GM21360 (cell line): ENCODE results near the gene DOCK2.
"Not testable (repeated sequence)": the region's sequence is repeated elsewhere in the genome, so short reads cannot be mapped to it uniquely, and the experiment has no call there.

Experiments
- ATAC-seq: cut with Tn5 transposase; IDR thresholded peaks from one replicate; pipeline ENCODE4 v1.9.1; 2021; ENCODE audit warnings: mild to moderate bottlenecking, moderate library complexity; ENCODE audit not compliant: unreplicated experiment

The DOCK2 gene

DNA sequence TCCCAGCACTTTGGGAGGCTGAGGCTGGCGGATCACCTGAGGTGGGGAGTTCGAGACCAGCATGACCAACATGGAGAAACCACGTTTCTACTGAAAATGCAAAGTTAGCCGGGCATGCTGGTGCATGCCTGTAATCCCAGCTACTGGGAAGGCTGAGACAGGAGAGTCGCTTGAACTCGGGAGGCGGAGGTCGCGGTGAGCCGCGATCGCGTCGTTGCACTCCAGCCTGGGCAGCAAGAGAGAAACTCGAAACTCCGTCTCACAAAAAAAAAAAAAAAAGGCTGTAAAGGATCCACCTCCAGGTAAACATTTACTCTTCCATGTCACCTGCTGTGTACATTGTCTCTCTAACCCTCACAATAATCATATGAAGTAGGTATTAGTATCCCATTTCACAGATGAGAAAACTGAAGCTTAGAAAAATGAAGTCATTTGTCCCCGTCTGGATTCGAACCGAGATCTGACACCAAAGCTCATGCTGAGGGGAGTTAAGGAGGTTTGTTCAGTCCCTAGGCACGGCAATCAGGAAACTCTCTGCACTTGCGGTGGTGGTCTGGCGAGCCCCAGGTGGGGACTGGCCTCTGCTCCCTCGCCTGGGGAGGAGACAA, 494 bp upstream of the DOCK2 start:
- no peak for ATAC-seq

DNA sequence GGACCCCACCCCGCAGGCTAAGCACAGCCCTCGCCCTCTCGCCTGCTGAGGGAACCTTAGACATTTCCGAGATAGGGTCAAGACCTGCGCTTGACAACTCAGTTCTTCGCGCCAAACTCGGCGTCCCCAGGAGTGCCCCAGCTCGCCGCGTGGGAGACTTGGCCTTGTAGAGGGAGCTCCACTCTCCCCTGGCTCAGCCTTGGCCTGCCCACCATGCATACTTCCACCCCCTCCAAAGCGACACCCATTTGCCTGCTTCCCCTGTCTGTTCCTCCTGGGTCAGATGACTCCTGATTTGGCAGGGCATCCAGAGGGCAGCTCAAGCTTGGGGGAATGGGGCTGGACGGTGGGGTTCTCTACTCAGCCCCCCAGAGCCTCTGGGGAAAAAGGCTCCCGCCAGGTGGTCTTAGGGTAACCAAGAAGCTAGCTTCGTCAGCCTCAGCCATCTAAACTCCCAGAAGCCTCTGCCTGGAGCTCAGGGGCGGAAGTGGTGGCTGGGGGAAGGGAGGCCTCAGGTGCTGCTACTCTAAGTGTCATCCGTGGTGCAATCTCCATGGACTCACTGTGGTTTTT, 560 bp downstream of the DOCK2 start:
- ATAC-seq = peak; percentile 66

GRCh38 chr5:169641253-169641652, 4.2 kb downstream of the DOCK2 start:
- no peak for ATAC-seq

- ATAC-seq = no peak
These were observed 9.8 kb downstream of the DOCK2 start for GRCh38 chr5:169646856-169647255.

DNA sequence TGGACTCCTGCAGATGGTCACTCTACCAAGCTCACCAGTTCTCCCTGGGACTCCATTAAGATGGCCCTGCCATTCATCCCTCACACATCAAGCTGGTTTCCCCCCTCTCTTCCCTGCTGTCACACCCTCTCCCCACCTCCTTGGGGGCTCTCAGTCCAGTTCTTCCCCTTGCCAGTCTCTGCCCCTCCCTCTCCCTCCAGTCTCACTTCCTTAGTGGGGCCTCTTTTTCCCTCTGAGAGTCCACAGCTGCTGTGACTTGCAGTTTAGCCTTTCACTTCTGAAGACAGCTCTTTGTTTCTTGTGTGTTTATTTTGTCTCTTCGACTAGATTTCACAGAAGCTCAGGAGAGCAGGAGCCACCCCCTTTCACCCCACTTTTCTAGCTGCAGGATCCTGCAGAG, 10.5 kb downstream of the DOCK2 start:
- peak; percentile 56 for ATAC-seq

DNA sequence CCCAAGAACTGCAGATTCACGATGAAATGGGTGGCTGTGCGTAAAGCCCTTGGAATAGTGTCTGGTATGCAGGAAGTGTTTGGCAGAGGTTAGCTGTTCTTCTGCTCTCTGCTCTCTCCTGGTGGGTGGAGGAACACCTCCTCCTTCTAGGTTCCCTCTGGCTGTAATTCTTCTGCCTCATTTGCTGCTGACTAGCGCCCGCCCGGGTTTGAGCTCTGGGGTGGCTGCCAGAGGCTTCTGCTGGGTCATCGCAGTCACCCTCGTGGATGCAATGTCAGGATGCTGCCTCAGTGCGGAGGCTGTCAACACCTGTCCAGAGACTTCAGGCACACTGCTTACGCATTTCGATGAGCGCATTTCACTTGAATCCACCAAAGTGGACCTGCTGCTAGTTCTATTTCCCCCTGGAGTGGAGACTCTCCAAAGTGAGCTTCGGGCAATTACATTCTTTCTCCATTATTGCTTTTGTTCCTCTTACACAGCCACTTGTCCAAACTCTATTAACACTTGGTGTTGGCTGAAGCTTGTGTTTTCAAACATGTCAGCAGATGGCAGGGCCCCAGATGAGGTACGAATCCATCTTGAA, 11.7 kb downstream of the DOCK2 start:
- no peak for ATAC-seq

GRCh38 chr5:169649486-169649885, 12.4 kb downstream of the DOCK2 start:
- no peak for ATAC-seq

GRCh38 chr5:169650701-169651331, 13.7 kb downstream of the DOCK2 start:
- ATAC-seq = peak; percentile 33

DNA sequence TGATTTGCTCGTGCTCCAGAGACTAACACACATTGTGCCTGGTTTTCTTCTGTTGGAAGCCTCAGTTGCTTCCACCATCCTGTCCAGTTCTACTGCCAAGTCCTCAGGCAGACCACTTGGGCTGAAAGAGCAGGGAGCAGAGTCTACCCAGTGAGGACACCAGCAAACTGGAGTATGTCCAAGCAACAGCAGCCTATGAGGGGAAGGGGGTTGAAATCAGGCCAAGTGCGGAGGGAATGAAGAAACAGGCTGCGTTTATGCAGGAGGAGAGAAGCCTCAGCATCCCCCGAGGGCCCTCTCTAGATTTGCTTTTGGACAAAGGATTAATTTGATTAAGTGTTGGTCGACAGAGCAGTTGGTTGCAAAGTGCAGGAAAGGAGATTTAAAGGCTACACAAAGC, 14.5 kb downstream of the DOCK2 start:
- no peak for ATAC-seq

GRCh38 chr5:169652057-169652456, 15.0 kb downstream of the DOCK2 start:
- no peak for ATAC-seq

DNA sequence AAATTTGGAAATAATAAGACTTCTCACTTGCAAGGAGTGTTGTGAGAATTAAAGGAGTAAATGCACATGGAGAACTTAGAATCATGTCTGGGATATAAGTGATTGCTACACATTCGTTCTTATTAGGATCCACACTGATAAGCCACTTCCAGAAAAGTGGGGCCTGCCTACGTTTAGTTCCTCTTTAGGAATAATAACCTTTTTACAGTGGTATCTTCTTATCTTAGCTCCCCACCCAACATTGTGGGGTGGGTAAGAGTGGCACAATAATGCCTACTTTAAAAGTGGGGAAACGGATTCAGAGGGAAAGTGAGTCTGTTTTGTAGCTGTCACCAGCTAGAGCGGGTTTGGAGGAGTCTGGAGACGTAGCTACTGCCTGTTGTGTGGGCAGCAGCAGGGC, 16.0 kb downstream of the DOCK2 start:
- no peak for ATAC-seq

DNA sequence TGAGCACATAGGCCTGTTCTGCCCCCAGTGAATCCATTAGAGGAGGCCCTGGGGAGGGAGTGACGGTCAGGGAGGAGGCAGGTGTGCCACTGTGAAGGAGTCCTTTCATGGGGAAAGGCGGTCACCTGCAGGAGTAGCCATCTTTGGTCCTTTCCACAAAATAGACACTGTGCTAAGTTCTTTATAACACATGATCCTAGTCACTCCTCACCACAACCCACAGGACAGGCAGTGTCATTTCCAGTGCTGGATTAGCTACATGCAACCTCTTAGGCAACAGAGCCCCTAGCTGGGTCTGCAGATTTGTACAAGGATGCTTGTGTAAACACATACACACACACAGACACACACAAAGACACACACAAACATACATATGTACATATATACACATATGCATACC, 18.3 kb downstream of the DOCK2 start:
- no peak for ATAC-seq

GRCh38 chr5:169656125-169656901, 19.2 kb downstream of the DOCK2 start:
- peak; percentile 75 for ATAC-seq

DNA sequence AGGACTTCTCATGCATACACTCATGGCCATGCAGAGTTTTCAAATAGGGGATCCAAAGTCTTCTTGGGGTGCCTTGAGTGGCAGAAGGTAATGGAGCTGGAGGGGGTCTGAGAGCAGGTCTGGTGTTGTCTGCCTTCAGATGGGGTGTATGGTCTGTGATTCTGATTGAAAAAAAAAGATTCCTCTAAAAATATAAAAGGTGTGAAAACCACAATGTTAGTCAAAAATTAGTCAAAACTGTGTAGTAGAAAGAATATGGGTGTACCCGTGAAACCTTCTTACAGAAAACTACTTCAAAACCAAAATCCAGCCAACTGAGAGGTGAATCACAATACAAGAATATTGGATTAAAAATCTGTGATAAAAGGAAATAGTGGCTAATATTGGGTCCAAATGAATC, 20.1 kb downstream of the DOCK2 start:
- ATAC-seq = no peak

DNA sequence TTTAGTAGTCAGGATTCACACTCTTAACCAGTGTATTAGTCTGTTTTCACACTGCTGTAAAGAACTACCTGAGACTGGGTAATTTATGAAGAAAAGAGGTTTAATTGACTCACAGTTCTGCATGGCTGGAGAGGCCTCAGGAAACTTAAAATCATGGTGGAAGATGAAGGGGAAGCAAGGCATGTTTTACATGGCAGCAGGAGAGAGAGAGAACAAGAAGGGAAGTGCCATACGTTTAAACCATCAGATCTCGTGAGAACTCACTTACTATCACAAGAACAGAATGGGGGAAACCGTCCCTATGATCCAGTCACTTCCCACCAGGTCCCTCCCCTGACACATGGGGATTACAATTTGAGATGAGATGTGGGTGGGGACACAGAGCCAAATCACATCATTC, 25.4 kb downstream of the DOCK2 start:
- ATAC-seq = not testable (repeated sequence)

- no peak for ATAC-seq
These were observed 26.5 kb downstream of the DOCK2 start for GRCh38 chr5:169663537-169663936.

DNA sequence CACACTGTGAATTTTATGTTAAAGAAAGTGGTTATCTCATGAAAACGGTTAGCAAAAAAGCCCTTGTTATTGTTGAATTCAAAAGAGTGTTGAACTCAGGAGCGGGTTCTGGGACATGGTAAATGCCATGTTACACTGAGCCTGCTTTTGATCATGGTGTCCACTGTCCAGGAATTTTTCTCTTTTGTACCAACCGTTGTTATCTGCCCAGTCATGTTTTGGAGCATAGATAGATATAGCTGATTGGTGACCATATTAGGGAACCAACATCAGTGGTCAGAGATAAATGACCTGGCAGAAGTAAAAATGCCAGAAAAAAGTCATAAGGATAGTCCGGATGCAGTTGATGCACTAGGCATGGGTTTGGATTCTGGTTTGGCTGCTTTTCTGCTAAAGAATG, 29.3 kb downstream of the DOCK2 start:
- ATAC-seq = no peak

DNA sequence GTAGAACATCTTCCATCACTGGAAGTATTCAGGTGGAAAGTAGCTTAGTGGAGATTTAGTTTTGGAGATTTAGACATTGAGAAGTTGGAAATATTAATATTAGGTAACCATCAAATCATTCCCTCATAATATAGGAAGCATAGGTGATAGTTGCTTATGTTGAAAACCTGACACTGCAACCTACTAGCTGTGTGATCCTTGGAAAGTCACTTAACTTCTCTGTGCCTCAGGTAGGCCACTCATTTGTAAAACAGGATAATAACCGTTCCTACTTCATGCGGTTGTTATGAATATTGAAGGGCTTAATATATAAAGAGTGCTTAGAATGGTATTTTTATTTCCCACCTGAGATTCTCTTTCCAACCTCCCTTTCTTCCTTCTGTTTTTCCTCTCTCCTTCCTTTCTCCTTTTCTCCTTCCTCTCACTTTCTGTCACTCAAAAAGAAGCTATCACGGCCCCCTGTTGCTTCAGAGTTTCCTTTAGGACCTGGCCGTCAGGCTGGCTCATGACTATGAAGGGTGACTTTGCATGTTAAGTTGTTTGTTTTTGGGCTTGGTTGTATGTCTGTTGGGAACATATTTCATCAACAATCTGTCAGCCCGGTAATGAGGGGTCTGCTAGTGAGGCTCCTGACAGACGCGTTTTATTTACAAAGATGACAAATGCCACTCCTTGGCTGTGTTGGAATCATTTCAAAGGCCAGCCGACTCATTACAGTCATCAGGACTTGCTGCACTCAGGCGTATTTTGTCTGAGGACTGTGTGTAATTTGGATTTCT, 31.0 kb downstream of the DOCK2 start:
- no peak for ATAC-seq

- no peak for ATAC-seq
These were observed 31.7 kb downstream of the DOCK2 start for GRCh38 chr5:169668732-169669131.

DNA sequence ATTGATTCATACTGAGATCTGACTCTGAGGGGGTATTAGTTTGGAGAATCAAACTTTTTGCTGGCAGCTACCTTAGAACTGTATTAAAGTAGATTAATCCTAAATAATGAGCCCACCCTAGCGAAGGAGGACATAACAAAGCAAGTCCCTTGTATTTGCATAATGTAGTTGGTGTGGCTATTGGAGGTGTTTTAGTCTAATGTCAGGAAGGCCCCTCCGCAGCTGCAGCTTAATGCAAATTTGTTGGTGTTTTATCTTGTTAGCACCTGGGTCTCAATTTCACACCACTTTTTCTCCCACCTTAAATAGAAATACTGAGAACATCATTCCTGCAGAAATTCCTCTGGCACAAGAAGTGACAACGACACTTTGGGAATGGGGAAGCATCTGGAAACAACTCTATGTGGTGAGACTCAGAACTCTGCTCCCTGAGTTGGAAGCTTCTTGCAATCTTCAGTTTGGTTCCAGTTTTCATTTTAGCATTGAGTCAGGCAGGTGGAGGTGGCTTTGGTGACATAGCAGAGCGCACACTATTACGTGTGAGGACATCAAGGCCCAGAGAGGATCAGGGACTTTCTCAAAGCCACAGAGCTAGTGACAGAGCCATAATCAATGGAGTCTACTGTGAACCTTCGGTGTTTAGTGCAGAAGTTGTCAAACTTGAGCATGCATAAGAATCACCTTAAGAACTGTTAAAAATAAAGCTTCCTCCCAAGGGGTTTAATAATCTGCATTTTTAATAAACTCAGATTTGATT, 33.9 kb downstream of the DOCK2 start:
- peak; percentile 97 for ATAC-seq
